GM19351 (cell line): Measurements from ENCODE around the gene SALL1.

ENCODE experiments used
- ATAC-seq: cut with Tn5 transposase; IDR thresholded peaks from one replicate; pipeline ENCODE4 v1.9.1; 2021; ENCODE audit warnings: mild to moderate bottlenecking, moderate library complexity; ENCODE audit not compliant: unreplicated experiment

SALL1 gene

GRCh38 chr16:51143196-51143977 lies 7.7 kb downstream of the SALL1 start:
- no peak for ATAC-seq

GRCh38 chr16:51141541-51141940 lies 9.5 kb downstream of the SALL1 start:
- ATAC-seq: no peak

- no peak for ATAC-seq
Measured at GRCh38 chr16:51141106-51141505, 10.0 kb downstream of the SALL1 start.

GRCh38 chr16:51140112-51140511 lies 11.0 kb downstream of the SALL1 start:
- ATAC-seq: no peak

- no peak for ATAC-seq
Measured at GRCh38 chr16:51139568-51139967, 11.5 kb downstream of the SALL1 start.

GRCh38 chr16:51138178-51138577 lies 12.9 kb downstream of the SALL1 start:
- no peak for ATAC-seq

GRCh38 chr16:51137097-51137496 lies 14.0 kb downstream of the SALL1 start:
- no peak for ATAC-seq

- no peak for ATAC-seq
Measured at GRCh38 chr16:51134876-51135275, 16.2 kb downstream of the SALL1 start.

- ATAC-seq: no peak
Measured at GRCh38 chr16:51134269-51134812, 16.7 kb downstream of the SALL1 start.

GRCh38 chr16:51133688-51134087 lies 17.4 kb downstream of the SALL1 start:
- no peak for ATAC-seq

- ATAC-seq: no peak
Measured at GRCh38 chr16:51133183-51133582, 17.9 kb downstream of the SALL1 start.

GRCh38 chr16:51132490-51133115 lies 18.5 kb downstream of the SALL1 start:
- no peak for ATAC-seq

- ATAC-seq: no peak
Measured at GRCh38 chr16:51131619-51132018, 19.5 kb downstream of the SALL1 start.

GRCh38 chr16:51129105-51129504 lies 22.0 kb downstream of the SALL1 start:
- no peak for ATAC-seq

- ATAC-seq: no peak
Measured at GRCh38 chr16:51125992-51126391, 25.1 kb downstream of the SALL1 start.

- ATAC-seq: no peak
Measured at GRCh38 chr16:51124896-51125295, 26.2 kb downstream of the SALL1 start.

GRCh38 chr16:51121850-51122249 lies 29.2 kb downstream of the SALL1 start:
- ATAC-seq: no peak

- no peak for ATAC-seq
Measured at GRCh38 chr16:51120730-51121347, 30.2 kb downstream of the SALL1 start.

GRCh38 chr16:51119973-51120729 lies 30.9 kb downstream of the SALL1 start:
- no peak for ATAC-seq

GRCh38 chr16:51119556-51119955 lies 31.5 kb downstream of the SALL1 start:
- no peak for ATAC-seq

- no peak for ATAC-seq
Measured at GRCh38 chr16:51116353-51116752, 34.7 kb downstream of the SALL1 start.
